ENCODE results near the gene LPIN1. TPM values are rescaled to one million over a fixed set of nuclear protein-coding genes. Genes with fewer than 3 reads are reported as not detected.
"Not testable (repeated sequence)": the region's sequence is repeated elsewhere in the genome, so short reads cannot be mapped to it uniquely, and the experiment has no call there.

Gene LPIN1
- total and polyA plus RNA-seq, 8 donors: 7.3 to 152 (median 18.2) TPM

- no peaks in the 10 kb centered on the region for H3K4me1 ChIP-seq
- H3K4me3 ChIP-seq: no peak overlapping the region
- H3K36me3 ChIP-seq: no peaks in the 10 kb centered on the region
- H3K9me3 ChIP-seq: no peaks in the 10 kb centered on the region
- intact Hi-C loops (cut with DNase I; ENCODE audit: low total_unique reads): no loop called here
- H3K27me3 ChIP-seq: no peaks in the 10 kb centered on the region
- WGBS, 5 donors: 79 to 96% (median 89%) methylated on average over 2 of the region's 2 CpGs
- H3K27ac ChIP-seq: no peak overlapping the region
- DNase-seq: no peak
- TF ChIP-seq EP300 (IDR thresholded peaks at IDR 0.05): no peak
- TF ChIP-seq CTCF (IDR thresholded peaks at IDR 0.05): no peak
- TF ChIP-seq POLR2A (IDR thresholded peaks at IDR 0.05): no peak
- no peak for TF ChIP-seq POLR2AphosphoS5 (IDR thresholded peaks at IDR 0.05)
Observed at GRCh38 chr2:11732587-11732986, 13.8 kb upstream of the LPIN1 start.

DNA sequence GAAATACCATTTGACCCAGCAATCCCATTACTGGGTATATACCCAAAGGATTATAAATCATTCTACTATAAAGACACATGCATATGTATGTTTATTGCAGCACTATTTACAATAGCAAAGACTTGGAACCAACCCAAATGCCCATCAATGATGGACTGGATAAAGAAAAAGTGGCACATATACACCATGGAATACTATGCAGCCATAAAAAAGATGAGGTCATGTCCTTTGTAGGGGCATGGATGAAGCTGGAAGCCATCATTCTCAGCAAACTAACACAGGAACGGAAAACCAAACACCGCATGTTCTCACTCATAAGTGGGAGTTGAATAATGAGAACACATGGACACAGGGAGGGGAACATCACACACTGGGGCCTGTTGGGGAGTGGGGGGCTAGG is 8.6 kb upstream of the LPIN1 start:
- H3K9me3 ChIP-seq; H3K27ac ChIP-seq; intact Hi-C loops (cut with DNase I; ENCODE audit: low total_unique reads); H3K36me3 ChIP-seq; H3K4me3 ChIP-seq; H3K27me3 ChIP-seq; DNase-seq: not testable (repeated sequence)
- H3K4me1 ChIP-seq: peaks cover 0 to 18% (median 8%) of the 10 kb centered on the region in 4 donors
- WGBS, 5 donors: 83 to 97% (median 88%) methylated on average over 2 of the region's 2 CpGs

DNA sequence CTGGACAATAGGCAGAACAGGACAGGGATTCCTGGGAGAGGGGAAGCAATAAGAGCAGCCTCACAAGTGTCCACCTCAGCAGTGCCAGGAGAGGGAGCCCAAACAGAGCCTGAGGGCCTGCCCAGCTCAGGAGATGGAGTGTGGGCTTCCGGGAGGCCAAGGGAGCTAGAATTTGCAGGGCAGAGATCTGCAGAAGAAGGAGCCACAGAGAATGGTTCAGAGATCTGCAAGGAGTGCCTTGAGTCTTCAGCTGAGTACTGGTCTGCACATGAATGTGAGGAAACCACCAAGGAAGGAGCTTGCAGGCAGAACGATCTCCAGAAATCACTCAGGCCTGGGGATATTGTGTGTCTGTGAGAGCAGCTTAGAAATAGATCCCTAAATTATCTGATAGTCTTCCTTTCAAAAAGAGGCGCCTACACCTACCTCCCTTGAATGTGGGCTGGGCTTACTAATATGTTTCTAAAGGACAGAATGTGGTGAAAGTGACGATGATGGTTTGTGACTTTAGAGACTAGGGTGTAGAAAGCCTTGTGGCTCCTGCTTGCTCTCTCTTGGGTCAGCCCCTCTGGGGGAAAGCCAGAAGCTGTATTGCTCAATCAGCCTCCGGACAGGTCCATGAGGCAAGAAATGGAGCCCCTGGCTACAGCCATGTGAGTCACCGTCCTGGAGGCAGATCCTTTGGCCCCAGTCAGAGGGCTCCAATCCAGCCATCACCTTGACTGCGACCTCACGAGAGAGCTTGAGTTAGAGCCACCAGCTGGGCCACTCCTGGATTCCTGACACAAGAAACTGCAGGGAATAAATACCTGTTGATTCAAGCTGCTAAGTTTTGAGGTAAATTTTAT is 7.6 kb upstream of the LPIN1 start:
- peak overlapping the region in 4 of 5 donors; percentile 42 to 68 (median 58) for H3K27ac ChIP-seq
- TF ChIP-seq POLR2A (IDR thresholded peaks at IDR 0.05): no peak
- TF ChIP-seq CTCF (IDR thresholded peaks at IDR 0.05): peak in 5 of 7 experiments; percentile 26 to 64 (median 50)
- no peak for TF ChIP-seq EP300 (IDR thresholded peaks at IDR 0.05)
- peak in 1 of 3 donors; percentile 47 for TF ChIP-seq POLR2AphosphoS5 (IDR thresholded peaks at IDR 0.05)
- WGBS, 5 donors: 47 to 66% (median 61%) methylated on average over 8 of the region's 8 CpGs
- H3K9me3 ChIP-seq: no peaks in the 10 kb centered on the region
- no peaks in the 10 kb centered on the region for H3K36me3 ChIP-seq
- no peaks in the 10 kb centered on the region for H3K27me3 ChIP-seq
- intact Hi-C loops (cut with DNase I; ENCODE audit: low total_unique reads): no loop called here
- peak; percentile 66 to 81 for DNase-seq
- no peak overlapping the region for H3K4me3 ChIP-seq
- H3K4me1 ChIP-seq: peaks cover 5 to 25% (median 13%) of the 10 kb centered on the region in 4 donors

DNA sequence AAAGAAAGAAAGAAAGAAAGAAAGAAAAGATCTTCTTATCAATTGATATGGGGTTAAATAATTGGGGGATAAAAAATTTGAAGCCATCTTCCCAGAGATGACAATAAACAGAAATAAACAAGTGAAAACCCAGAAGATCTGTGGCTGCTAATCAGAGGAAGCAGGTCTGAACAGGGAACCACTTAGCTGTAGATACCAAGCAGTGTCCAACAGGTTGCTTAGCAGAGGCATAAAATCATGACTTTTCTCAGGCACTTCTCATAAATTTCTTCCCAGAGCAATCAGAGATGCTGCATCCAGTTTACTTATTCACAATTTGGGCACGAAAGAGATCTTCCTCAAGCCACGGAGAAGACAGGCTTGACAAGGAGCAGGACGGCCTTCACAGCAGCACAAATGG is 5.7 kb upstream of the LPIN1 start:
- 84 to 94% (median 93%) methylated on average over 3 of the region's 3 CpGs for WGBS, 5 donors
- no peak for DNase-seq
- no peak overlapping the region for H3K27ac ChIP-seq
- no peak overlapping the region for H3K4me3 ChIP-seq
- intact Hi-C loops (cut with DNase I; ENCODE audit: low total_unique reads): no loop called here
- H3K4me1 ChIP-seq: peaks cover 19 to 42% (median 31%) of the 10 kb centered on the region in 4 donors
- H3K36me3 ChIP-seq: no peaks in the 10 kb centered on the region
- H3K9me3 ChIP-seq: no peaks in the 10 kb centered on the region
- H3K27me3 ChIP-seq: no peaks in the 10 kb centered on the region
- no peak for TF ChIP-seq POLR2A (IDR thresholded peaks at IDR 0.05)
- TF ChIP-seq CTCF (IDR thresholded peaks at IDR 0.05): no peak
- TF ChIP-seq POLR2AphosphoS5 (IDR thresholded peaks at IDR 0.05): no peak
- TF ChIP-seq EP300 (IDR thresholded peaks at IDR 0.05): no peak

GRCh38 chr2:11742317-11742701 is 4.1 kb upstream of the LPIN1 start:
- no peaks in the 10 kb centered on the region for H3K27me3 ChIP-seq
- TF ChIP-seq POLR2AphosphoS5 (IDR thresholded peaks at IDR 0.05): no peak
- no peak for TF ChIP-seq EP300 (IDR thresholded peaks at IDR 0.05)
- TF ChIP-seq POLR2A (IDR thresholded peaks at IDR 0.05): no peak
- TF ChIP-seq CTCF (IDR thresholded peaks at IDR 0.05): no peak
- 84 to 96% (median 88%) methylated on average over 4 of the region's 4 CpGs for WGBS, 5 donors
- H3K4me3 ChIP-seq: no peak overlapping the region
- peaks cover 25 to 52% (median 39%) of the 10 kb centered on the region in 4 donors for H3K4me1 ChIP-seq
- no peak for DNase-seq
- no peak overlapping the region for H3K27ac ChIP-seq
- intact Hi-C loops (cut with DNase I; ENCODE audit: low total_unique reads): no loop called here
- H3K36me3 ChIP-seq: no peaks in the 10 kb centered on the region
- H3K9me3 ChIP-seq: no peaks in the 10 kb centered on the region
